Activated CD4-positive, alpha-beta T cell treated with anti-CD3 and anti-CD28 coated beads, Interleukin-2, amount 50 U/mL, for 24 hours (primary cell): ENCODE data around the gene ORC5.
"Not testable (repeated sequence)": the region's sequence is repeated elsewhere in the genome, so short reads cannot be mapped to it uniquely, and the experiment has no call there.

Experiments
- DNase-seq, 2 donors: peaks; one replicate each; pipeline ENCODE4 v3.0.0-alpha.2; 2020; ENCODE audit warnings: low read depth in 1 of 2, low spot score in 1 of 2

ORC5 gene

GRCh38 chr7:104192434-104192833 lies 15.4 kb downstream of the ORC5 start:
- DNase-seq: no peak

- DNase-seq: no peak
Measured at GRCh38 chr7:104185346-104185745, 22.5 kb downstream of the ORC5 start.

- no peak for DNase-seq
Measured at GRCh38 chr7:104179178-104179577, 28.6 kb downstream of the ORC5 start.

GRCh38 chr7:104177565-104178083 lies 30.2 kb downstream of the ORC5 start:
- not testable (repeated sequence) for DNase-seq

GRCh38 chr7:104176332-104176731 lies 31.5 kb downstream of the ORC5 start:
- no peak for DNase-seq

GRCh38 chr7:104175361-104175984 lies 32.3 kb downstream of the ORC5 start:
- DNase-seq: no peak

GRCh38 chr7:104174798-104175197 lies 33.0 kb downstream of the ORC5 start:
- no peak for DNase-seq

GRCh38 chr7:104162081-104162480 lies 45.7 kb downstream of the ORC5 start:
- no peak for DNase-seq

- no peak for DNase-seq
Measured at GRCh38 chr7:104161244-104161643, 46.6 kb downstream of the ORC5 start.

GRCh38 chr7:104160375-104160774 lies 47.4 kb downstream of the ORC5 start:
- DNase-seq: no peak

- DNase-seq: no peak
Measured at GRCh38 chr7:104156842-104157277, 51.0 kb downstream of the ORC5 start.

- DNase-seq: no peak
Measured at GRCh38 chr7:104153287-104153686, 54.5 kb downstream of the ORC5 start.

GRCh38 chr7:104152468-104152867 lies 55.3 kb downstream of the ORC5 start:
- DNase-seq: no peak

GRCh38 chr7:104150470-104150869 lies 57.3 kb downstream of the ORC5 start:
- DNase-seq: no peak

- no peak for DNase-seq
Measured at GRCh38 chr7:104149822-104150221, 58.0 kb downstream of the ORC5 start.

GRCh38 chr7:104142147-104142546 lies 65.7 kb downstream of the ORC5 start:
- no peak for DNase-seq

- DNase-seq: no peak
Measured at GRCh38 chr7:104137971-104138370, 69.8 kb downstream of the ORC5 start.

GRCh38 chr7:104137511-104137910 lies 70.3 kb downstream of the ORC5 start:
- no peak for DNase-seq

- no peak for DNase-seq
Measured at GRCh38 chr7:104136981-104137380, 70.8 kb downstream of the ORC5 start.

GRCh38 chr7:104136561-104136960 lies 71.3 kb downstream of the ORC5 start:
- DNase-seq: no peak

GRCh38 chr7:104135760-104136558 lies 71.9 kb downstream of the ORC5 start:
- no peak for DNase-seq

GRCh38 chr7:104133238-104133637 lies 74.6 kb downstream of the ORC5 start:
- DNase-seq: no peak
